MM.1S (cell line): ENCODE results near the gene GRK3.

Experiments used
- EZH2 ChIP-seq: fragments of 300-600 bp; sonication (generic); optimal IDR thresholded peaks from 2 replicates; pipeline ENCODE3; 2017; ENCODE audit warnings: low read depth, mild to moderate bottlenecking, antibody characterized with exemption, low read length, mixed read lengths
- EZH2phosphoT487 ChIP-seq: fragments of 300-600 bp; sonication (generic); IDR thresholded peaks from 2 replicates; pipeline ENCODE4 v1.6.1; 2018; ENCODE audit warnings: antibody characterized with exemption, low read length
- TF ChIP-seq, protein P1 (sequence below): fragments of 300-600 bp; sonication (generic); IDR thresholded peaks from 2 replicates; pipeline ENCODE4 v1.5.1; 2016; ENCODE audit warnings: antibody characterized with exemption, low read length, mixed read lengths

DNA sequence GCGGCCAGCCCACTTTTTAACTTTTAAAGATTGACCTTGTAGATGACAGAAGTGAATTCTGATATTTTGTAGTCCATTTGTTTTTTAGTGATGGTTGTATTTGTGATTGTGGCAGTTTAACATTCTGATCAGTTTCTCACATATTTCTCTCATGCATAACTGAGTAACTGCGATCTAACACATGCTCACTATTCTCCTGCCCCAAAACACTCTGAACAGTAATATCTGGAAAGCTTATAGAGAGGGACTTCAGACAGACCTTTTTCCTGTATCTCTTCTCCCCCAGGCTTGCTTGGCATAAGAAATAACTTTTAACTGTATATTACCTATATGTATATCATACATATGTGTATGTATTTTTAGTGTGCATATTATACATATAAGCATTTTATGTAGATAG is 140.2 kb downstream of the GRK3 start:
- TF ChIP-seq EZH2 = no peak
- TF ChIP-seq, protein P1, sequence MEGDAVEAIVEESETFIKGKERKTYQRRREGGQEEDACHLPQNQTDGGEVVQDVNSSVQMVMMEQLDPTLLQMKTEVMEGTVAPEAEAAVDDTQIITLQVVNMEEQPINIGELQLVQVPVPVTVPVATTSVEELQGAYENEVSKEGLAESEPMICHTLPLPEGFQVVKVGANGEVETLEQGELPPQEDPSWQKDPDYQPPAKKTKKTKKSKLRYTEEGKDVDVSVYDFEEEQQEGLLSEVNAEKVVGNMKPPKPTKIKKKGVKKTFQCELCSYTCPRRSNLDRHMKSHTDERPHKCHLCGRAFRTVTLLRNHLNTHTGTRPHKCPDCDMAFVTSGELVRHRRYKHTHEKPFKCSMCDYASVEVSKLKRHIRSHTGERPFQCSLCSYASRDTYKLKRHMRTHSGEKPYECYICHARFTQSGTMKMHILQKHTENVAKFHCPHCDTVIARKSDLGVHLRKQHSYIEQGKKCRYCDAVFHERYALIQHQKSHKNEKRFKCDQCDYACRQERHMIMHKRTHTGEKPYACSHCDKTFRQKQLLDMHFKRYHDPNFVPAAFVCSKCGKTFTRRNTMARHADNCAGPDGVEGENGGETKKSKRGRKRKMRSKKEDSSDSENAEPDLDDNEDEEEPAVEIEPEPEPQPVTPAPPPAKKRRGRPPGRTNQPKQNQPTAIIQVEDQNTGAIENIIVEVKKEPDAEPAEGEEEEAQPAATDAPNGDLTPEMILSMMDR = no peak
- no peak for TF ChIP-seq EZH2phosphoT487
